22Rv1 (cell line): Measurements from ENCODE around the gene DCDC2C.

Source experiments
- H3K27ac ChIP-seq: fragments of 450-650 bp; 2 replicates; pipeline ENCODE4 v1.5.1; 2017
- CTCF ChIP-seq: fragments of 450-650 bp; IDR thresholded peaks from 2 replicates; pipeline ENCODE4 v1.5.1; 2017; ENCODE audit warnings: mild to moderate bottlenecking
- ZFX ChIP-seq: fragments of 450-650 bp; IDR thresholded peaks from 2 replicates; pipeline ENCODE4 v1.6.1; 2017; ENCODE audit warnings: antibody characterized with exemption, borderline replicate concordance

The DCDC2C gene

GRCh38 chr2:3754795-3755194, 51.4 kb downstream of the DCDC2C start:
- no peak overlapping the region for H3K27ac ChIP-seq
- TF ChIP-seq ZFX (no peak), CTCF (no peak)

- H3K27ac ChIP-seq: no peak overlapping the region
- no peak for TF ChIP-seq ZFX
Measured at GRCh38 chr2:3755277-3755676, 51.9 kb downstream of the DCDC2C start.

GRCh38 chr2:3756306-3756705, 52.9 kb downstream of the DCDC2C start:
- no peak for TF ChIP-seq CTCF
- TF ChIP-seq ZFX: no peak
- no peak overlapping the region for H3K27ac ChIP-seq

- TF ChIP-seq ZFX: no peak
- no peak for TF ChIP-seq CTCF
- H3K27ac ChIP-seq: no peak overlapping the region
Measured at GRCh38 chr2:3758906-3759305, 55.5 kb downstream of the DCDC2C start.

GRCh38 chr2:3759331-3759730, 56.0 kb downstream of the DCDC2C start:
- H3K27ac ChIP-seq: no peak overlapping the region
- TF ChIP-seq ZFX: no peak

GRCh38 chr2:3759761-3760160, 56.4 kb downstream of the DCDC2C start:
- H3K27ac ChIP-seq: no peak overlapping the region

GRCh38 chr2:3761272-3761671, 57.9 kb downstream of the DCDC2C start:
- TF ChIP-seq CTCF (no peak), ZFX (no peak)

More at GRCh38 chr2:3759761-3760160, 56.4 kb downstream of the DCDC2C start:
- no peak for TF ChIP-seq ZFX
- no peak for TF ChIP-seq CTCF

GRCh38 chr2:3762771-3763447, 59.5 kb downstream of the DCDC2C start:
- no peak overlapping the region for H3K27ac ChIP-seq
- no peak for TF ChIP-seq CTCF
- TF ChIP-seq ZFX: no peak

More at GRCh38 chr2:3761272-3761671, 57.9 kb downstream of the DCDC2C start:
- H3K27ac ChIP-seq: no peak overlapping the region
